ENCODE results near the gene PAX5.
A peak's percentile ranks its signal among the peaks of the same experiment; 100 is the strongest.

The PAX5 gene

GRCh38 chr9:36897019-36897418 is 137.0 kb downstream of the PAX5 start:
- Histone ChIP-seq H4K8ac (ENCODE audit: low read depth, low read length) (no peak overlapping the region), H3K9ac (ENCODE audit: low read depth, low read length, poor library complexity) (no peak overlapping the region), H3K79me1 (ENCODE audit: low read depth, low read length) (no peaks in the 10 kb centered on the region), H3K23ac (ENCODE audit: low read depth, low read length, poor library complexity) (no peak overlapping the region), H3K4me2 (ENCODE audit: insufficient read depth, low read length, poor library complexity, severe bottlenecking) (no peak overlapping the region), H2AFZ (ENCODE audit: low read length) (no peak overlapping the region), H3K18ac (ENCODE audit: low read length) (peak overlapping the region; percentile 28), H3K27me3 (ENCODE audit: control insufficient read depth in 3 of 3, insufficient read depth in 3 of 3, low read depth in 1 of 3, low read length in 3 of 3) (no peaks in the 10 kb centered on the region), H3K14ac (ENCODE audit: low read length) (no peak overlapping the region), H3K4ac (ENCODE audit: low read length) (no peak overlapping the region), H2BK15ac (ENCODE audit: low read length) (no peak overlapping the region), H3K36me3 (replicated peaks in 1 of 2; ENCODE audit: control insufficient read depth in 2 of 2, insufficient read depth in 2 of 2, low read length in 2 of 2) (peaks cover 0 to 39% of the 10 kb centered on the region in 2 donors), H3K27ac (replicated peaks; ENCODE audit: low read length) (no peak overlapping the region), H4K91ac (ENCODE audit: low read depth, low read length, poor library complexity) (no peak overlapping the region), H2AK5ac (ENCODE audit: low read depth, low read length) (no peak overlapping the region), H3K4me1 (ENCODE audit: control insufficient read depth in 2 of 2, insufficient read depth in 1 of 2, low read depth in 1 of 2, low read length in 2 of 2) (peaks cover 0 to 1% of the 10 kb centered on the region in 2 donors), H3K4me3 (ENCODE audit: low read length in 2 of 2) (no peak overlapping the region), H3K9me3 (replicated peaks in 1 of 2; ENCODE audit: control insufficient read depth in 2 of 2, insufficient read depth in 1 of 2, low read depth in 1 of 2, low read length in 2 of 2) (no peaks in the 10 kb centered on the region), H2BK120ac (ENCODE audit: low read depth, low read length) (no peak overlapping the region), H2BK5ac (ENCODE audit: low read length) (no peak overlapping the region), H2BK12ac (ENCODE audit: low read length) (no peak overlapping the region)
- no peak for DNase-seq (ENCODE audit: low spot score)
- WGBS, 2 donors (ENCODE audit: extremely low coverage in 2 of 2, insufficient read length in 2 of 2, insufficient replicate concordance in 1 of 2): no CpG with 5 or more reads among the region's 10 CpGs

DNA sequence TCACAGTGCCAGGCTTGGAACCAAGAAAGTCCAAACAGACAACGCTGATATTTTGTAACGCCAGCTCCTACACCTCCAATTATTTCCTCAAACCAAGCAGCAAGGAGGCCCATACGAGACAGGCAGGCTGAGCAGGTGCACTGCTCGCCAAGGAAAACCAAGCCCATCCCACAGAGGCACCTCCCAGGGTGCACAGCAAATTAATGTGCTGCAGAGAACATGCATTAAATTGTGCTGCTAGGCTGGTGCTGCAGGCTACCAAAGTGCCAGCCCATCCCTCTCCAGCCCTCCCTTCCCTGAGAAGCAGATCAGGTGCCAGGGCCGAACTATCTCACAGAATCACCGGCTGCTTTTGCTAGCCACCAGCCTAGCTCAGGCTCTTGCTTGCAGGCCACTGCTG is 137.8 kb downstream of the PAX5 start:
- DNase-seq (ENCODE audit: low spot score): no peak
- H3K9ac ChIP-seq (ENCODE audit: low read depth, low read length, poor library complexity): no peak overlapping the region
- H3K4me2 ChIP-seq (ENCODE audit: insufficient read depth, low read length, poor library complexity, severe bottlenecking): no peak overlapping the region
- no peak overlapping the region for H2AK5ac ChIP-seq (ENCODE audit: low read depth, low read length)
- peaks cover 0 to 1% of the 10 kb centered on the region in 2 donors for H3K4me1 ChIP-seq (ENCODE audit: control insufficient read depth in 2 of 2, insufficient read depth in 1 of 2, low read depth in 1 of 2, low read length in 2 of 2)
- no peak overlapping the region for H2BK5ac ChIP-seq (ENCODE audit: low read length)
- H2BK15ac ChIP-seq (ENCODE audit: low read length): no peak overlapping the region
- no peak overlapping the region for H2BK12ac ChIP-seq (ENCODE audit: low read length)
- H3K27me3 ChIP-seq (ENCODE audit: control insufficient read depth in 3 of 3, insufficient read depth in 3 of 3, low read depth in 1 of 3, low read length in 3 of 3): no peaks in the 10 kb centered on the region
- H2AFZ ChIP-seq (ENCODE audit: low read length): no peak overlapping the region
- H2BK120ac ChIP-seq (ENCODE audit: low read depth, low read length): no peak overlapping the region
- H4K8ac ChIP-seq (ENCODE audit: low read depth, low read length): no peak overlapping the region
- no peaks in the 10 kb centered on the region for H3K79me1 ChIP-seq (ENCODE audit: low read depth, low read length)
- H3K14ac ChIP-seq (ENCODE audit: low read length): no peak overlapping the region
- no peak overlapping the region for H3K4me3 ChIP-seq (ENCODE audit: low read length in 2 of 2)
- H3K4ac ChIP-seq (ENCODE audit: low read length): no peak overlapping the region
- H4K91ac ChIP-seq (ENCODE audit: low read depth, low read length, poor library complexity): no peak overlapping the region
- WGBS, 2 donors (ENCODE audit: extremely low coverage in 2 of 2, insufficient read length in 2 of 2, insufficient replicate concordance in 1 of 2): no CpG with 5 or more reads among the region's 6 CpGs
- H3K23ac ChIP-seq (ENCODE audit: low read depth, low read length, poor library complexity): no peak overlapping the region
- H3K27ac ChIP-seq (replicated peaks; ENCODE audit: low read length): no peak overlapping the region
- no peak overlapping the region for H3K18ac ChIP-seq (ENCODE audit: low read length)
- no peaks in the 10 kb centered on the region for H3K9me3 ChIP-seq (replicated peaks in 1 of 2; ENCODE audit: control insufficient read depth in 2 of 2, insufficient read depth in 1 of 2, low read depth in 1 of 2, low read length in 2 of 2)
- peaks cover 0 to 31% of the 10 kb centered on the region in 2 donors for H3K36me3 ChIP-seq (replicated peaks in 1 of 2; ENCODE audit: control insufficient read depth in 2 of 2, insufficient read depth in 2 of 2, low read length in 2 of 2)

DNA sequence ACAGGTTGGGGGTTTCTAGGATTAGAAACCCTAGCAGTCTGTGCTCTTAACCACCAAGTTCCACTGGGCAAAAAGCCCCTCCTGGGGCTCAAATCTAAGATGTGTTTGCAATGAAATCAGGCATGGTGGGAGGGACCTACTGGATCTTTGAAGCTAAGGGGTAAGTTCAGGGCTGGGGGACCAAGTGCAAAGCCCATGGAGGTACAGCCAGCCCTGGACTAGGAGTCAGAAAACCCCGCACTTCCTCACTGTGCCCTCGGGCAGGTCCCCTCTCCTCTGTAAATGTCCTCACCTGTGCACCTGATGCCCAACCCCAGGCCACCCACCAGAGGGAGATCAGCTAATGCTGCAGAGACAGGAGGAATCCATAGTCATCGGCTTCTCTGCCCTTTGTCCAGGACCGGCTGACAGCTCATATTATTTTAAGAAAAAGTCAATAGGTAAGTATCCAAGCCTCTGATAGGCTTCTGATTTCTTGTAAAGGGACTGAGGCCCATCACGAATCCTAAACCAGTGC is 138.3 kb downstream of the PAX5 start:
- no peak overlapping the region for H3K4ac ChIP-seq (ENCODE audit: low read length)
- DNase-seq (ENCODE audit: low spot score): no peak
- no peak overlapping the region for H3K9ac ChIP-seq (ENCODE audit: low read depth, low read length, poor library complexity)
- no peak overlapping the region for H4K8ac ChIP-seq (ENCODE audit: low read depth, low read length)
- no peak overlapping the region for H3K14ac ChIP-seq (ENCODE audit: low read length)
- no peak overlapping the region for H4K91ac ChIP-seq (ENCODE audit: low read depth, low read length, poor library complexity)
- H2AFZ ChIP-seq (ENCODE audit: low read length): no peak overlapping the region
- no CpG with 5 or more reads among the region's 5 CpGs for WGBS, 2 donors (ENCODE audit: extremely low coverage in 2 of 2, insufficient read length in 2 of 2, insufficient replicate concordance in 1 of 2)
- H3K27me3 ChIP-seq (ENCODE audit: control insufficient read depth in 3 of 3, insufficient read depth in 3 of 3, low read depth in 1 of 3, low read length in 3 of 3): no peaks in the 10 kb centered on the region
- H3K9me3 ChIP-seq (replicated peaks in 1 of 2; ENCODE audit: control insufficient read depth in 2 of 2, insufficient read depth in 1 of 2, low read depth in 1 of 2, low read length in 2 of 2): no peaks in the 10 kb centered on the region
- H3K79me1 ChIP-seq (ENCODE audit: low read depth, low read length): no peaks in the 10 kb centered on the region
- no peak overlapping the region for H2BK120ac ChIP-seq (ENCODE audit: low read depth, low read length)
- H3K23ac ChIP-seq (ENCODE audit: low read depth, low read length, poor library complexity): no peak overlapping the region
- no peak overlapping the region for H2AK5ac ChIP-seq (ENCODE audit: low read depth, low read length)
- H3K18ac ChIP-seq (ENCODE audit: low read length): no peak overlapping the region
- H3K4me2 ChIP-seq (ENCODE audit: insufficient read depth, low read length, poor library complexity, severe bottlenecking): no peak overlapping the region
- no peak overlapping the region for H2BK12ac ChIP-seq (ENCODE audit: low read length)
- no peak overlapping the region for H3K4me3 ChIP-seq (ENCODE audit: low read length in 2 of 2)
- peaks cover 0 to 1% of the 10 kb centered on the region in 2 donors for H3K4me1 ChIP-seq (ENCODE audit: control insufficient read depth in 2 of 2, insufficient read depth in 1 of 2, low read depth in 1 of 2, low read length in 2 of 2)
- no peak overlapping the region for H3K27ac ChIP-seq (replicated peaks; ENCODE audit: low read length)
- H2BK5ac ChIP-seq (ENCODE audit: low read length): no peak overlapping the region
- no peak overlapping the region for H2BK15ac ChIP-seq (ENCODE audit: low read length)
- peaks cover 0 to 26% of the 10 kb centered on the region in 2 donors for H3K36me3 ChIP-seq (replicated peaks in 1 of 2; ENCODE audit: control insufficient read depth in 2 of 2, insufficient read depth in 2 of 2, low read length in 2 of 2)

DNA sequence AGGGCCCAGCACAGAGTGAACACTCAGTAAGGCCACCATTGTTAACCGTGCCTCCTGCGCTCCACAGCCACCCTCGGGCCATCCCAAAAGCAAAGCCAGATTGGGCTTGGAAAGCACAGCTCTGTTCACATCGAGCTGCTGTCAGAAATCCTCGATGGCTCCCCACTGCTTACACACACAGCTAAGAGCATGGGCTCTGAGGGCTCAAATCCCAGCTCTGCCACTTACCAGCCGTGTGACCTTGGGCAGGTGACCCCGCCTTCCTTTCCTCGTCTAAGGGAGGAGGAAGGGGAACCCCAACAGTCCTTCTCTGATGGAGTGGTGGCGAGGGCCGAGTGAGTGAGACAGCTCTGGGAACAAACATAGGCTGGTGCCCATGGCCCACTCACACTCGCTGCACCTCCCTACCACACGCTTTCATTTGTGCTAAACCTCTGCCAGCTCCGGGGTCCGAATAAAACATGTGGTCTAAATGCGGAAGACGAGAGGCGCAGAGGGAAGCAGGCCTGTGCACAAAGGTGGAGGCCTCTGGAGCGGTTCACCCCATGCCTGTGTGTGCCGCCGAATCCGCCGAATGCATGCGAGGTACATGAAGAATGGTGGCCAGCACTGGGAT is 139.3 kb downstream of the PAX5 start:
- Histone ChIP-seq H4K8ac (ENCODE audit: low read depth, low read length) (no peak overlapping the region), H3K4ac (ENCODE audit: low read length) (no peak overlapping the region), H3K14ac (ENCODE audit: low read length) (no peak overlapping the region), H3K9me3 (replicated peaks in 1 of 2; ENCODE audit: control insufficient read depth in 2 of 2, insufficient read depth in 1 of 2, low read depth in 1 of 2, low read length in 2 of 2) (no peaks in the 10 kb centered on the region), H2BK12ac (ENCODE audit: low read length) (peak overlapping the region; percentile 19), H3K27ac (replicated peaks; ENCODE audit: low read length) (no peak overlapping the region), H3K27me3 (ENCODE audit: control insufficient read depth in 3 of 3, insufficient read depth in 3 of 3, low read depth in 1 of 3, low read length in 3 of 3) (no peaks in the 10 kb centered on the region), H2BK120ac (ENCODE audit: low read depth, low read length) (no peak overlapping the region), H3K4me3 (ENCODE audit: low read length in 2 of 2) (no peak overlapping the region), H3K18ac (ENCODE audit: low read length) (no peak overlapping the region), H3K23ac (ENCODE audit: low read depth, low read length, poor library complexity) (no peak overlapping the region), H3K4me2 (ENCODE audit: insufficient read depth, low read length, poor library complexity, severe bottlenecking) (no peak overlapping the region), H3K36me3 (replicated peaks in 1 of 2; ENCODE audit: control insufficient read depth in 2 of 2, insufficient read depth in 2 of 2, low read length in 2 of 2) (peaks cover 0 to 16% of the 10 kb centered on the region in 2 donors), H2BK5ac (ENCODE audit: low read length) (no peak overlapping the region), H2AK5ac (ENCODE audit: low read depth, low read length) (no peak overlapping the region), H3K79me1 (ENCODE audit: low read depth, low read length) (no peaks in the 10 kb centered on the region), H4K91ac (ENCODE audit: low read depth, low read length, poor library complexity) (no peak overlapping the region), H2BK15ac (ENCODE audit: low read length) (peak overlapping the region; percentile 70), H3K9ac (ENCODE audit: low read depth, low read length, poor library complexity) (no peak overlapping the region), H3K4me1 (ENCODE audit: control insufficient read depth in 2 of 2, insufficient read depth in 1 of 2, low read depth in 1 of 2, low read length in 2 of 2) (peaks cover 0 to 1% of the 10 kb centered on the region in 2 donors), H2AFZ (ENCODE audit: low read length) (no peak overlapping the region)
- no CpG with 5 or more reads among the region's 23 CpGs for WGBS, 2 donors (ENCODE audit: extremely low coverage in 2 of 2, insufficient read length in 2 of 2, insufficient replicate concordance in 1 of 2)
- DNase-seq (ENCODE audit: low spot score): no peak
